Fibroblast of pulmonary artery (primary cell): ENCODE data around the gene FAXC.
"Not testable (repeated sequence)": the region's sequence is repeated elsewhere in the genome, so short reads cannot be mapped to it uniquely, and the experiment has no call there.

Source experiments
- DNase-seq: peaks from one replicate; pipeline ENCODE4 v3.0.0-alpha.2; 2010; ENCODE audit warnings: low read depth
- H3K4me3 ChIP-seq: replicated peaks from 2 replicates; pipeline ENCODE4 v1.5.1; 2011; ENCODE audit warnings: low read depth, mild to moderate bottlenecking, control low read depth, low read length, moderate library complexity
- TF ChIP-seq, protein P1 (sequence below): IDR thresholded peaks from 2 replicates; pipeline ENCODE4 v1.5.1; 2011; ENCODE audit warnings: mild to moderate bottlenecking, control low read depth, low read length, inconsistent platforms; ENCODE audit errors: missing control alignments

FAXC gene

DNA sequence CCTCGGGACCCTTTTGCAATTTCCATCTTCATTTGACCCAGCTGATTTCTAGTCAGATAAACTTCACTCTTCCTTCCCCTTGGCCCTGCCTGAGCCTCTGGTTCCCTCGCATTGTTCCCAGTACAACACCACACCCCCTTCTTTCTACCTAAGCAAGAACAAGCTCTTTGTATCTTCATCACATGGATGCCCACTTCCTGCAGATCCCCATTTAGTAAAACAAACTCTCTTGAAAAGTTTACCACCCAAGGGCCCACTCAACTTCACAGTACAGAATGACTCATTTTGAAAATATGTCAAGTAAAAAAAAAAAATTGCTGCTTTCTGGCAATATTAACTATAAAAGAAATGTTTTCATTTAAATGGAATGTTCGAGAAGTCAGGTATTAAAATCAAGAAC, 5.2 kb downstream of the FAXC start:
- no peak overlapping the region for H3K4me3 ChIP-seq
- peak; percentile 41 for DNase-seq
- TF ChIP-seq, protein P1, sequence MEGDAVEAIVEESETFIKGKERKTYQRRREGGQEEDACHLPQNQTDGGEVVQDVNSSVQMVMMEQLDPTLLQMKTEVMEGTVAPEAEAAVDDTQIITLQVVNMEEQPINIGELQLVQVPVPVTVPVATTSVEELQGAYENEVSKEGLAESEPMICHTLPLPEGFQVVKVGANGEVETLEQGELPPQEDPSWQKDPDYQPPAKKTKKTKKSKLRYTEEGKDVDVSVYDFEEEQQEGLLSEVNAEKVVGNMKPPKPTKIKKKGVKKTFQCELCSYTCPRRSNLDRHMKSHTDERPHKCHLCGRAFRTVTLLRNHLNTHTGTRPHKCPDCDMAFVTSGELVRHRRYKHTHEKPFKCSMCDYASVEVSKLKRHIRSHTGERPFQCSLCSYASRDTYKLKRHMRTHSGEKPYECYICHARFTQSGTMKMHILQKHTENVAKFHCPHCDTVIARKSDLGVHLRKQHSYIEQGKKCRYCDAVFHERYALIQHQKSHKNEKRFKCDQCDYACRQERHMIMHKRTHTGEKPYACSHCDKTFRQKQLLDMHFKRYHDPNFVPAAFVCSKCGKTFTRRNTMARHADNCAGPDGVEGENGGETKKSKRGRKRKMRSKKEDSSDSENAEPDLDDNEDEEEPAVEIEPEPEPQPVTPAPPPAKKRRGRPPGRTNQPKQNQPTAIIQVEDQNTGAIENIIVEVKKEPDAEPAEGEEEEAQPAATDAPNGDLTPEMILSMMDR: no peak

- TF ChIP-seq, protein P1: no peak
- DNase-seq: no peak
- H3K4me3 ChIP-seq: no peak overlapping the region
Observed at GRCh38 chr6:99341862-99342455, 7.5 kb downstream of the FAXC start.

DNA sequence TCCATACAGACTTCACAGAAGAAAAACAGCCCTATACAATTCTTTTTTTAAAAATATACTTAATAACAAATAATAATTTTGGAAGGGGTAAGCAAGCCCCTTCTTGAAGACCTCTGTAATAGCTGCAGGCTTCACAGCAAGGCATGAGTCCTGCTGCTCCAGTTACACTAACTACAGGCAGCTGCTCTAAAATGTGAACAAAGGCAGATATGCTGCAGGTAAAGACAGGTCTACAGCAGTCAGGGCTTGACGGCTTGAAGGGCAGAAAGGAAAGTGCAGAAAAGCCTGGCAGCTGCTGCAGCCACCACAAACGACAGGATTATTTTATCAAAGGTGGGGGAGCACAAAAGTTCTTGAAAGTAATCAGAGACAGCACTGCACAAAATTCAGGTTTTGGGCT, 11.3 kb downstream of the FAXC start:
- H3K4me3 ChIP-seq: no peak overlapping the region
- TF ChIP-seq, protein P1: no peak
- DNase-seq: no peak

DNA sequence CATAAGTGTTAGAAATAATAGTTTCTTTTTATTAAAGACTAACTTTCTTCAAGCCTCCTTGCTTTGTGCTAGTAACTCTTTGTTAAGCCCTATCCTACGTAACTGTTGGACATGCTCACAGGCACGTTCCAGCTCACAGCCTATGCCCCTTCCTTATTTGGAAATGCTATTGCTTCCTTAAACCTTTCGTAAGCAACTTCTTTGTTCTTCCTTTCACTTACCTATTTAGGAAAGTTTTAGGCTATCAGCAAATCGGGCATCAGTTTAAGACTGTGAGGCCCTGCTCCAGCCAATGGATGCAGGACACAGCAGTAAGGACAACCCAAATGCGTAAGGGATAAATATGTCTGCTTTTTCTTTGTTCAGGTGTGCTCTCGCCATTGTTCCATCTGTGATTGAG, 14.2 kb downstream of the FAXC start:
- DNase-seq, H3K4me3 ChIP-seq: not testable (repeated sequence)

DNA sequence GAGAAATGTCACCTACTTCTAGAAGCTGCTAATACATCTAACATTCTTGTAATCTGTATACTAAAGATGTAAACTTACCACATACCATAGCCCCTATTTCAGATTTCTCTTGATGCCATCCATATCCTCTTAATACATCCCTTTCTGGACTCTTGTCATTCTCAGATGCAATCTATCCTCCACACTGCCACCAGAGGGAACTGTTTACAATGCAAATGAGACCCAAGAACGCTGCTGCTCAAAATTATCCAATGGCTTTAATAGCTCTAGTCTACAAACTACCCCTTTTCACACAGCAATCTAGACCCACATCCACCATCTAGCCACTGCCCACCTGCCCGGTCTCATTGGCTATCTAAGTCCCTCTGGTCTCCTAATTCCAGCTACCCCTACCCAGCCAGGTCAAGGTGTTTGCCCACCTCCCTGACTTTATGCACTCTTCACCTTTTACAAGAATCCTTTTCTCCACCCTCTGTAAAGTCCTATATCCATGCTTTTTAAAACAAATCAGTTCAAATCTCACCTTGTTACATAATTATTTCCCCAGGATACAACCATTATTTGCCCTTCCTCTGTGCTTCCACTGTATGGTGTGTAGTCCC, 14.8 kb downstream of the FAXC start:
- TF ChIP-seq, protein P1: peak; percentile 79
- no peak overlapping the region for H3K4me3 ChIP-seq
- DNase-seq: peak; percentile 70

DNA sequence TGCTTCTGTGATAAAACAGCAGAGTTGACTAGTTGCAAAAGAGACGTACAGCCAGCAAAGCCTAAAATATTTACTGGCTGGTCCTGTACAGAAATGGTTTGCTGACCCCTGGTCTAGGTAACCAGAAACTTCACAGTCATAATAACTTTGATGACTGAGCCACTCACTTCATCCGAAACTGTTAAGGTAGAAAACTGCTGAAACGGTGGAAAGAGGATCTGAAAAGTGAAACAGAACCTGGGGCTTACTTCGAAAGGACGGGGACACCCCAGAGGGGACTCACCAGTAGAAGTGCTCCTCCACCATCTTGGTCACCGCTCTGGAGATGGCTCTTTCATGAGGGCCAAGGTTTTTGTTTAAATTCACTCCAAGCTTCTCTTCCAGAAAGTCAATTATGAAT, 16.4 kb downstream of the FAXC start:
- H3K4me3 ChIP-seq: no peak overlapping the region
- TF ChIP-seq, protein P1: no peak
- DNase-seq: no peak

- H3K4me3 ChIP-seq: no peak overlapping the region
- TF ChIP-seq, protein P1: no peak
- DNase-seq: no peak
Observed at GRCh38 chr6:99331531-99331930, 17.9 kb downstream of the FAXC start.
